ENCODE results near the gene KRTAP12-3.
A peak's percentile ranks its signal among the peaks of the same experiment; 100 is the strongest.
"Not testable (repeated sequence)": the region's sequence is repeated elsewhere in the genome, so short reads cannot be mapped to it uniquely, and the experiment has no call there.

The KRTAP12-3 gene, protein sequence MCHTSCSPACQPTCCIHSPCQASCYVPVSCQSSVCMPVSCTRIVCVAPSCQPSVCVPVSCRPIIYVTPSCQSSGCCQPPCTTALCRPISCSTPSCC

DNA sequence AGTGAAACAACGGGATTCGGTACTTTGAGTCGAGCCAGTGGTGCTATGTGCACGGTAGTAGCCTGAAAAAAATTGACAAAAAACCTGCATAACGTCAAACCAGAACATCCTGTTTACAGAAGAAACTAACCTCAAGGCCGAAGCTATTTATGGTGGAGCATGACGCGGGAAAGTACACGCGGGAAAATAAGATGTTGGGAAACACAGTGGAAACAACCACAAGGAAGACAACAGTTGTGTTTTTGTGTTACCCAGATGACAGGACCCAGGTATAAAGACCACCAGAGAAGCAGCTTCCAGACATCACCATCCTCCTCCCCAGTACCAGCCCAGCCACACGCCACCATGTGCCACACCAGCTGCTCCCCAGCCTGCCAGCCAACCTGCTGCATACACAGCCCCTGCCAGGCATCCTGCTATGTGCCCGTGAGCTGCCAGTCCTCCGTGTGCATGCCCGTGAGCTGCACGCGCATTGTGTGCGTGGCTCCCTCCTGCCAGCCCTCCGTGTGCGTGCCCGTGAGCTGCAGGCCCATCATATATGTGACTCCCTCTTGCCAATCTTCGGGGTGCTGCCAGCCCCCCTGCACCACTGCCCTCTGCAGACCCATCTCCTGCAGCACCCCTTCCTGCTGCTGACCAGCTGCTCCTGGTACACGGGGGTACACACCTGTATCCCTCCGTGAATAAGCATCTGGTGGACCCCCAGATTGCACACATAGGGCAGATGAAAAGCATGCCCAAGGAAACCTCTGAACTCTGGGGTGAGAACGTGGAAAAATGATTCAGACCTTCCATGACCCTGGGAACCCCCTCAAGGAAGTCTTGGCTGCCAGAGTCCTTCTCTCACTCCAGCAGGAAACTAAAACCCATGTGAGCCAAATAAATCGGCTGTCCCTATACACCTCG is at the start of gene KRTAP12-3:
Gene KRTAP12-3 (plus strand): TSS at position 298 of the 906 bp plus-strand sequence. CDS start 48 bp downstream, at position 346.
- peak; percentile 74 for DNase-seq

DNA sequence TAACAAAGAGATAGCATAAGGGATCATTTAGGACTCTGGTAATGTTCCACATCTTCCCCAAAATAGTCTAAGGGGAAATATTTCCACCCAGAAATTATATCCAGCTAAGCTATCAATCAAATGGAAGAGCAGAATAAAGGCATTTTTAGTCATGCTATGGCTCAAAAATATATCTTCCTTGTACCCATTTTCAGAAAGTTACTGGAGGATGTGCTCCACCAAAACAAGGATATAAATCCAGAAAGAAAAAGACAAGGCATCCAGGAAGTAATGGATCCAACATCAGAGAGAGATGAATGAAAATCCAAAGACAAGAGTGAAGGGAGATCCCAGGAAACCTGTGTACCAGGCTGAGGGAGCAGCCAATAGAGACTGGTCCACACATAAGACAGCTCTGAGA is 48.5 kb upstream of the KRTAP12-3 start:
- no peak for DNase-seq

DNA sequence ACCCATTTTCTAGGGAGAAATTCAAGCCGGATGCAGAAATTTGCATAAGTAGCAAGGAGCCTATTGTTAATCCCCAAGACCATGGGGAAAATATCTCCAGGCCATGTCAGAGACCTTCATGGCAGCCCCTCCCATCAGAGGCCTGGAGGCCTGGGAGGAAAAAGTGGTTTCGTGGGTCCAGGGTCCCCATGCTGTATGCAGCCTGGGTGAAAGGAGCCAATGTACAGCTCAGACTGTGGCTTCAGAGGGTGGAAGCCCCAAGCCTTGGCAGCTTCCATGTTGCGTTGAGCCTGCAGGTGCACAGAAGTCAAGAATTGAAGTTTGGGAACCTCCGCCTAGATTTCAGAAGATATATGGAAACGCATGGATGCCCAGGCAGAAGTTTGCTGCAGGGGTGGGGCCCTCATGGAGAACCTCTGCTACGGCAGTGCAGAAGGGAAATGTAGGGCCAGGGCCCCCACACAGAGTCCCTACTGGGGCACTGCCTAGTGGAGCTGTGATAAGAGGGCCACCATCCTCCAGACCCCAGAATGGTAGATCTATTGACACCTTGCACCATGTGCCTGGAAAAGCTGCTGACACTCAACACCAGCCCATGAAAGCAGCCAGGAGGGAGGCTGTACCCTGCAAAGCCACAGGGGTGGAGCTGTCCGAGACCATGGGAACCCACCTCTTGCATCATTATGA is 47.4 kb upstream of the KRTAP12-3 start:
- not testable (repeated sequence) for DNase-seq

DNA sequence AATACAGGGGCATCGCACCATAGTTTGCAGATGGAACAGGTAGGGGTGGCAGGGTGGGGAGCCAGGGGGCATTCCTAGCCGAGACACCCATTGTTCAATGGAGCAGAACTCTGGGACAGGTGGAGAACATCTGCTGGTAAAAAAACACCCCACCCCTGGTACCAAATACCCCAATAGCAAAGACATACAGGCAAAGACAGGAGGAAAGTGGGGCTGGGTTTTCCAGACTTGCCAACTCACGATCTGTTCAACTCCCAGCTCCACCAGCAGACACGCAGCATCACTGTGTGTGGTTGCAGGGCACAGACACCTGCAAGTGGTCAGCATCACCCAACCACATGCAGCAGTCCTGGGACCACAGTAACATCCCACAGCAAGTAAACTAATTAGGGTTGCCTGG is 46.2 kb upstream of the KRTAP12-3 start:
- no peak for DNase-seq

DNA sequence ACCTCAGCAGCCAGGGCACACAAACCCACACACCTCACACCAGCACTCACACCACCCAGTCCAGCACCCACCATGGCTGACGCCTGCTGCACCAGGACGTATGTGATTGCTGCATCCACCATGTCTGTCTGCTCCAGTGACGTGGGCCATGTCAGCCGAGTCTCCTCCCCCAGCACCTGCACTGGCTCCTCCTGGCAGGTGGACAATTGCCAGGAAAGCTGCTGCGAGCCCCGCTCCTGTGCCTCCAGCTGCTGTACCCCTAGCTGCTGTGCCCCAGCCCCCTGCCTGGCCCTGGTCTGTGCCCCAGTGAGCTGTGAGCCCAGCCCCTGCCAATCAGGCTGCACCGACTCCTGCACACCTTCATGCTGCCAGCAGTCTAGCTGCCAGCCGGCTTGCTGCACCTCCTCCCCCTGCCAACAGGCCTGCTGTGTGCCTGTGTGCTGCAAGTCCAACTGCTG is 45.7 kb upstream of the KRTAP12-3 start, which contains the start of gene KRTAP10-8:
Gene KRTAP10-8 (plus strand): TSS at position 51 of the 458 bp plus-strand sequence. CDS start 22 bp downstream, at position 73.
- no peak for DNase-seq

DNA sequence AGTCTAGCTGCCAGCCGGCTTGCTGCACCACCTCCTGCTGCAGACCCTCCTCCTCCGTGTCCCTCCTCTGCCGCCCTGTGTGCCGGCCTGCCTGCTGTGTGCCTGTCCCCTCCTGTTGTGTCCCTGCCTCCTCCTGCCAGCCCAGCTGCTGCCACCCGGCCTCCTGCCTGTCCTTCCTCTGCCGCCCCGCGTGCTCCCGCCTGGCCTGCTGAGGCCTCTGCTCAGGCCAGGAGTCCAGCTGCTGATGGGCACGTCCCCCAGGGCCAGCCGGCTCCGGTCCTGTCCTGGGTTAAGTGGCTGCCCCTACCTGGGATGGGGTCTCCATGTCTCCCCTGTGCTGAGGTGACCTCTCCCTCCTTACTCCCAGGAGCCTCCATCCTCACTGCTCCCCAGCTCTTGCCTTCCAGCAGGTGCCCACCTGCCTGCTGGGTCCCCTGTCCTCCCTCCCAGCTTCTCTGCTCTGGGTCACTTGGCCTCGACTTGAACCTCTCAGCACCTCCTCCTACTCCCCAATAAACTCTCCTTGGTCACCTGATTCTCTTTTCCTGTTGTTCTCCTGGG is 45.0 kb upstream of the KRTAP12-3 start:
- DNase-seq: no peak

DNA sequence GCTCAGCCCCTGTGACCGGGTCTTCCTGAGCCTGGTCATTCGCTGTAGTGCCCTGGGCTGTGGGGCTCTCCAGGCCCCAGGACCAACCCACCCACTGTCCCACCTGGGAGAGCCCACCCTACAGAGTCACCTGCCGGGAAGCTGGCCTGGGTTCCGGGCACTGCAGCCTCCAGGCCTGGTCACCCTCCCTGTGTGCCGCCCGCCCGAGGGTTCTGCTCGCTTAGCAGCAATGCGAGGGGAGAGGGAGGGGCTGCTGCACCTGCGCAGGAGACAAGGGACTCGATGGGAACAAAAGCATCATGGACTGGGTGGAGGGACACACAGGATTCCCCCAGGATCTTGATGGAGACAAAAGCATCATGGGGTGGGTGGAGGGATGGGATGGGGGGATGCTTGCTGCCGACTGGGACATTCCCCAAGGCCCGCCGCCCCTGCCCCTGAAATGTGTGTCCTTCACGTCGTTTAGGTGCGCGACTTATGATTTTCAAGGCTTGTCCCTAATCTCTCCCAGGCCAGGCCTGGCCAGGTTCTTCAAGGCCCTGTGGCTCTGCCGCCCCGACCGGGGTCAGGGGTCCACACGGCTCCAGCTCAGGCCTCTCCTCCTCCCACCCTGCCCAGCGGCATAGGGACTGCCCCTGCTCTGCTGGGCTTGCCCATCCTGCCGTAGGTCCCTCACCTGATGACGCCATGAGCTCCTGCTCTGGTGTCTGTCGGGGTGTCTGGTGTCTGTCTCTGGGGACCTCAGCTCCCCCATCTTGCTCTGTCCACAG is 44.2 kb upstream of the KRTAP12-3 start:
- no peak for DNase-seq

DNA sequence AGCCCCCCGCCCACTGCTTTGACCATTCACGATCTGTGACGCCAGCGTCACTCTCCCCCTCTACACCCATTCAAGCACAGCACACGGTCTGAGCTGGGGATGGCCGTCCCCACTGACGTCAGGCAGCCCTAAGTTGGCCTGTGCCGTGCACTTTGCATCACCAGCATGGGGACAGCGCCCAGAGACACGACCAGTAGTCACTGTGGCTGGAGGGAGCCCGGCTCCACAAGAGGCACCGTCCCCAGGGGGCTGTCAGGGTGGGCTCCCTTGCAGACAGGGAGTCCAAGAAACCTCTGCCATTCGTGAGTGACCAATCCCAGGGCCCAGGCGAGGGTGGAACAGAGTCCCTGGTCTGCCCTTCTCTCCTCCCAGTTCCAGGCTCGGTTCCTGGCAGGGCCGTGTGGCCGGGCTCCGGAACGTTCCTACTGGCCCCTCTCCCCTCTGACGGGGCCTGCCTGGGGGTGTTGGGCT is 43.5 kb upstream of the KRTAP12-3 start:
- DNase-seq: no peak

DNA sequence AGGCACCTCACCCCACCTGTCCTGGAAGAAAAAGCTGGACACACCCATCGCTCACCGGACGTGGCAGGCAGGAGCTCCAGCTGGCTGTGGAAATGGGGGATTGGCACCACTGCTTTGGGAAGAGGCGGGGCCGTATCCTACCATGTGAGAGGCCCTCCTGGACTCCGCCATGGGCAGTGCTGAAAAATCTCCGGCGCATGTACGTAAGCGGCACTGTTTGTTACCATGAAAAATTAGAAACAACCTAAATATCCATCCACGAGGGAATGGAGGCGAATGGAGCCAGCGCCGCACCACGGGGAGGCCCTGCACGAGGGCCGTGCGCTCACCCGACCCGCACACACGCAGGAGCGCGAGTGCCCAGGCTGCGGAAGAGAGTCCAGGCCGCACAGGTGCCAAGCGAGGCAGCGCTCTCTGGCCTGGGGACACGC is 42.8 kb upstream of the KRTAP12-3 start:
- no peak for DNase-seq

DNA sequence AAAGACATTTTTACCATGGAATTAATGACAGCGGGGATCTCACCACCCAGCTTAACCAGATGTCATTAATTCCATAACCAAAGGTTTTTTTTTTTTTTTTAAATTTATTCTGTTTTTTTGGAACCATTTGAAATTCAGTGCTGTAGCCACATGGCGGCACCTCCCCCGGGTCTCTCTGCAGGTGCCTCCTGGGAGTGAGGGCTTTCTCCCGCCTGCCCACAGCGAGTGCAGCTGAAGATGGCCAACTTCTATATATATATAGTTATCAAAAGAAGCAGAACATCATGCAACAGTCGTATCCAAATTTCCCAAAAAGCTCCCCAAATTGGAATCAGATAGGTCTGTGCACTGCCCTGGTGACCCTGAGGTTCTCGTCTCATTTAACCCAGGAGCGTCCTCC is 42.3 kb upstream of the KRTAP12-3 start:
- no peak for DNase-seq

DNA sequence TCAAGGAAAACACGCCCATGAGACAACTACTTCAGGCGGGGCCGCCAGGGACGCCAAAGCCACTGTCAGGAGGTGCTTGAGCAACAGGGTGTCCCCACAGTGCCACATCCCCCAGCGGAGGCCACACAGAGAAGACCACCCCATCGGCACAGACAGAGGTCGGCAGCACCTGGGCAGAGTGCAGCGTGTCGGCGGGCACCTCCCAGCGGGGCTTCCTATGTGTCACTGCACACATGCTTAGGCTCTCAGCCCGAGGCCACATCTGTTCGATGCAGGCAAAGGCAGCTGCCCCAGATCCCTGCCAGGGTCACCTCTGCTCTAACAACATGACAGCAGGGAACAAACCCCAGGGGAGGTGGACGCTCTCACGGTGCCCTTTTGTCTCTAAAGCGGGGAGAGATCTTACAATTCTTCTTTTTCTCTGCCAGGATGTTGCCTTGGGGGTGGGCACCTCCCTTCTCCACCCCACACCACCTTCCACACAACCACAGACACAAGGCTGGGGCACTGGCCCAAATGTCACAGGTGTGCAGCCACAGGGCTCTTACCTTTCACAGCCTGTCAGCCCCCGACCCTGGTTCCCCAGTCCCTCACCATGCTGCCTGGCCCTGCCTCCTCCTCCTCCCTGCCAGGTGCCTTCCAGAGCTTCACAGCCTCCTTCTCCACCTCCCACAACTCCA is 41.7 kb upstream of the KRTAP12-3 start:
- DNase-seq: no peak

DNA sequence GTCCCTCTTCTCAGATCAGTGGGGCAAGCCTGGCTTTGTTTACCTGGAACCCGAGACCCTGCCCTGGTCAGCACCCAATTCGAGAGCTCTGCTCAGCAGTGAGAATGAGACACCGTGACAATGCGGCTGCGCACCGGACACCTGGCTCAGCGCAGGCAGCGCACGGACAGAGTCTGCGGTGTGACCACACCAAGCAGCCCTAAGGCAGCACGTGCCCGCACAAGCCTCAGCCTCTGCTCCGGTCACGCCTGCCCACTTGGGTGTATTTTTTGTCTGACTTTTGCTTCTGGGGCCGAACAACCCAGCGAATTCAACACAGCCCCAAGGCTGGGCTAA is 41.2 kb upstream of the KRTAP12-3 start:
- DNase-seq: no peak

DNA sequence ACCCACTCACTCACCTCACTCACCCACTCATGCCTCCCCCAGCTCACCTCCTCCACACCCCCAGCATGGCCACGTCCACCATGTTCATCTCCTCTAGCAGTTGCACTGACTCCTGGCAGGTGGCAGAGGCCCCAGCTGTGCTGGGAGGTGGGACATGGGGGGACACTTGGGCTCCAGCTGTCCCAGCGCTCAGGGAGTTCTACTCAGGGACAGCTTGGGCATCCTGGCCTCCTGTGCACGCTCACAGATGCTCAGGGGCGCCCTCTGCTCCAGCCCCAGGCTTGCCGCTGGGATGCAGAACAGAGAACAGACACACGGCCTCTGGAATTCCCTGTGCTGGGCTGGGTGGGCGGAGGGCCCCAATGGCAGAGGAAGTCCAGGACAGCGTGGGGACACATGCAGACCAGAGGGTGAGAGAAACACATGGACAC is 40.6 kb upstream of the KRTAP12-3 start:
- no peak for DNase-seq

DNA sequence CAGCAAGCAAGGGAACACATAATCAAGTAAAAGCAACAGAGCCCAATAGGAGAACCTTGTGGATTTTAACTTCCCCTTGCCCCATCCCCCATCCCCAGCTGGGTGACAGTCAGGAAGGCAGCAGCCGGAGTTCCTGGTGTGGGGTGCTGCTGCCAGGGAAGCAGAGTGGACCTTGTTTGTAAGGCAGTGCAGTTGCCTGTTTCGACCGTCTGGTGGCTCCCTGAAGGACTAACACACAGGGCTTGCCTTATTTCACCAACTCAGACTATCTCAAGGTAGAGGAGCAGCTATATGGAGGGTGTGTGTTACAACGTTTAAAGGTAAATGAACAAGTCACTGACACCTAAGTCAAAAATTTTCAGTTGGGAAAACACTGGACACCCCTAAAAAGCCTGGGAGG is 39.2 kb upstream of the KRTAP12-3 start:
- no peak for DNase-seq

DNA sequence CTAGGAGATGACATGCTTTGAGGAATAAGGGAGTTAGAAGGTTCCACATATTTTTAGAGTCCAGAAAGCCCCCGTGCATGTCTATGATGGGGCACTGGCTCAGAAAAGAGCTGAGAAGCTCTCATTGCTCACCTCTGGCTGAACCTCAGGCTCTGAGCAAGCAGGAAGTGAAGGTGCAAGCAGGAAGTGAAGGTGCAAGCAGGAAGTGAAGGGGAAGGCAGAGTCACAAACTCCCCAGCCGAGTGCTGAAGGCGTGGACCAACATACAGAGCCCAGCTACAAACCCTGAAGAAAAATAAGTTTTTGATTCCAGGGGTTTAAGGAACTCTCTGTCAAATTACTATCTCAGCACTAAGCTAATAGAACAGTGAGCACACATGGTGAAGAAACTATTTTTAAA is 38.8 kb upstream of the KRTAP12-3 start:
- DNase-seq: peak; percentile 86

DNA sequence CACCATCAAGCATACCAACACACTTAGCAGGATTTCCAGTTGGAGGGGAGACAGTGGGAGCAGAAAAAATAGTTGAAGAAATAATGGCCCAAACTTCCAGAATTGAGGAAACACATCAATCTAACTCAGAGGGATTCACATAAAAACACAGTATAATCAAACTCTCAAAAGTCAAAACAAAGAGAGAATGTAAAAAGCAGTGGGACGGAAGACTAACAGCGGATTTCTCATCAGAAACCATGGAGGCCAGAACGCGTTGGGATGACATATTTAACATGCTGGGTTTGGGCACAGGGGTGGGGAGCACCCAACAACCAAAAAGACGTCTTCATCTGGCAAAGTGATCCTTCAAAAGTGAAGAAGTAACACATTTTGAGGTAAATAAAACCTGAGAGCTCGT is 37.8 kb upstream of the KRTAP12-3 start:
- no peak for DNase-seq

DNA sequence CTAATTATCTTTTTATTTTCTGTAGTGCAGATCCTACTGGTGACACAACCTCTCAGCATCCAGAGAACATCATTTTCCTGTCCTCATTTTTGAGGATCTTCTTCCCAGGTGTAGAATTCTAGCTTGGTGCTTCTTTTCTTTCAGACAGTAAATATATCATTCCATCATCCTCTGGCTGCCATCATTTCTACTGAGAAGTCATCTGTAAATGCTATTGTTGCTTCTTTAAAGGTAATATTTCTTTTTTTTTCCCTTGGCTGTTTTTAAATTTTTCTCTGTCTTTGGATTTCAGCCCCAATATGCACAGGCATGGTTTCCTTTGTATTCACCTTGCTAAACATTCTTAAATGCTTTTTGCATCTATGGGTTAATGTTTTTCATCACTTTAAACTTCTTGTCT is 34.2 kb upstream of the KRTAP12-3 start:
- DNase-seq: no peak

DNA sequence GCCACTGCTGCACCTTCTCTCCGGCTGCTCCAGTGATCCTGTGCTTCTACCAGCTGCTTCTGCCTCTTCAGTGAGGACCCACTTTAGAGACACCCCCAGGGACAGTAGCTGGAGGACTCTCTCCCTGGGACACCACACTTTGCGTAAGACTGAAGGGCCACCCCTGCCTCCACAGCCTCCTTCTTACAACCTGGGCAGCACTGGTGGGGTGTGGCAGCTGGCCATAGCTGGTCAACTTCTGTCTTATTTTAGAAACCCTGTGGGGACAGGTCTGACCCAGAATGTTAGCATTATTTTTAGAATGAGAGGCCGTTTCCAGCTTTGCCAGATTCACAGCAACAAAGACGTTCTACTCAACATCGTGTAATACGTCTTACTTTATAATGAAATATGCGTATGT is 32.0 kb upstream of the KRTAP12-3 start:
- no peak for DNase-seq

DNA sequence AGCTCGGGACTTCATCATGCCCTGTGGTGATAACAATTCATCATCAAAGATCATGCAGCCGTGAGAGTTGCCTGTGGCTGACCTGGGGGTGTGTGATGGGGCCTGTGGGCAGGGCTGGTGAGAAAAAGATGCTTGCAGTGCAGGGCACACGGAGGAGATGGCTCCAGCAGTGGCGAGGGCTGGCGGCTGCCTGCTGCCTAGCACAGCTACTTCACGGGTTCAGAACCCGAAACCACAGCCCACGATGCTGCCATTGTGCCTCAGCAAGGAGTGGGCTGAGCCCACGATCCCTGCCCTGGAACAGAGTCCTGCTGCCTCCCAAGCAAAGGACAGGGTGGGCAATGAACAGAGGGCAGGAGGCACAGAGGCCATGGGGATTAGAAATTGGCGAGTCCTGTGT is 31.5 kb upstream of the KRTAP12-3 start:
- no peak for DNase-seq

DNA sequence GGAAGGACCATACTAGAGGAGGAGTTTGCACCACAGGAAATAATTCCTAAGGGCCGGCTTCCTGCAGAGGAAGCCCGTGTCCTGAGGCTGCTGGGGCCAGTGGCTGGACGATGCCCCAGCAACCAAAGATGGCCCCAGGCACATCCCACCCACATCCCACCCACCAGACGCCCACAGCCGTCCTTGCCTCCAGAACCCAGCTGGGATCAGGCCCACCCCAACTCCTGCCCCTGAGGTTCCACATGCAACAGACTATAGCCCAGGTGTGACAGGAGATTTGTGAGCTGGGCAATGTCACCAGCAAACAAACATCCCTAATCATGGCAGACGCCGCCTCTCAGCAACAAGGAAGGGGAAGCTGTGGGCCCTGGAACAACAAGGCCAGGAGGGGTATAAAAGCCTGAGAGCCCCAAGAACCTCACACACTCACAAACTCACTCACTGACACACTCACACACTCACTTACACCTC is 31.0 kb upstream of the KRTAP12-3 start, which contains the start of gene KRTAP10-9:
Gene KRTAP10-9 (plus strand): TSS at position 421 of the 471 bp plus-strand sequence. CDS start 79 bp downstream, outside the sequence.
- no peak for DNase-seq

DNA sequence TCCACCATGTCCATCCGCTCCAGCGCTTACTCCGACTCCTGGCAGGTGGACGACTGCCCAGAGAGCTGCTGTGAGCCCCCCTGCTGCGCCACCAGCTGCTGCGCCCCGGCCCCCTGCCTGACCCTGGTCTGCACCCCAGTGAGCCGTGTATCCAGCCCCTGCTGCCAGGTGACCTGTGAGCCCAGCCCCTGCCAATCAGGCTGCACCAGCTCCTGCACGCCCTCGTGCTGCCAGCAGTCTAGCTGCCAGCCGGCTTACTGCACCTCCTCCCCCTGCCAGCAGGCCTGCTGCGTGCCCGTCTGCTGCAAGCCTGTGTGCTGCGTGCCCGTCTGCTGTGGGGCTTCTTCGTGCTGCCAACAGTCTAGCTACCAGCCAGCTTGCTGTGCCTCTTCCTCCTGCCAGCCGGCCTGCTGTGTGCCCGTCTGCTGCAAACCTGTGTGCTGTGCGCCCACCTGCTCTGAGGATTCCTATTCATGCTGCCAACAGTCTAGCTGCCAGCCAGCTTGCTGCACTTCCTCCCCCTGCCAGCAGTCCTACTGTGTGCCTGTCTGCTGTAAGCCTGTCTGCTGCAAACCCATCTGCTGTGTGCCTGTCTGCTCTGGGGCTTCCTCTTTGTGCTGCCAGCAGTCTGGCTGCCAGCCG is 30.4 kb upstream of the KRTAP12-3 start:
- DNase-seq: not testable (repeated sequence)

Data from activated effector memory CD4-positive, alpha-beta T cell treated with anti-CD3 and anti-CD28 coated beads, Interleukin-2, amount 50 U/mL, for 16 hours (primary cell).